ENCODE measurements around the gene UNC5C. TPM values are rescaled to one million over a fixed set of nuclear protein-coding genes. Genes with fewer than 3 reads are reported as not detected.
A peak's percentile ranks its signal among the peaks of the same experiment; 100 is the strongest.

The UNC5C gene
- total and polyA plus RNA-seq, 2 donors from 2014 or later = 0.84 to 3.1 TPM

- TF ChIP-seq CTCF (IDR thresholded peaks at IDR 0.05; ENCODE audit: borderline replicate concordance, extremely low read depth, insufficient read depth) = no peak
- Histone ChIP-seq H3K36me3 (ENCODE audit: control insufficient read depth in 2 of 3, insufficient read depth in 3 of 3, low read length in 3 of 3) (no peaks in the 10 kb centered on the region), H3K27me3 (ENCODE audit: control insufficient read depth, insufficient read depth, low read length) (no peaks in the 10 kb centered on the region), H3K9ac (ENCODE audit: low read length in 3 of 3) (peak overlapping the region in 1 of 3 donors; percentile 21), H3K27ac (ENCODE audit: low read depth in 2 of 2, low read length in 2 of 2) (no peak overlapping the region), H3K4me3 (ENCODE audit: low read length in 3 of 3) (peak overlapping the region in 2 of 3 donors; percentile 82 to 86), H3K4me1 (ENCODE audit: control insufficient read depth in 2 of 3, insufficient read depth in 2 of 3, low read depth in 1 of 3, low read length in 3 of 3) (peaks cover 0 to 7% (median 0%) of the 10 kb centered on the region in 3 donors), H3K9me3 (ENCODE audit: control insufficient read depth in 2 of 3, insufficient read depth in 1 of 3, low read length in 3 of 3) (no peaks in the 10 kb centered on the region)
- peak in 1 of 5 donors; percentile 62 for DNase-seq
- no peak for FAIRE-seq
- intact Hi-C loops (cut with DNase I) = no loop called here
These were observed 2.6 kb downstream of the UNC5C start for GRCh38 chr4:95546221-95546620.

- H3K9me3 ChIP-seq (ENCODE audit: control insufficient read depth in 2 of 3, insufficient read depth in 1 of 3, low read length in 3 of 3) = no peaks in the 10 kb centered on the region
- FAIRE-seq = no peak
These were observed 3.2 kb downstream of the UNC5C start for GRCh38 chr4:95545546-95545945.

GRCh38 chr4:95544113-95545103 lies 4.4 kb downstream of the UNC5C start:
- DNase-seq = peak in 1 of 5 donors; percentile 62
- TF ChIP-seq CTCF (IDR thresholded peaks at IDR 0.05; ENCODE audit: borderline replicate concordance, extremely low read depth, insufficient read depth) = no peak
- Histone ChIP-seq H3K36me3 (ENCODE audit: control insufficient read depth in 2 of 3, insufficient read depth in 3 of 3, low read length in 3 of 3) (no peaks in the 10 kb centered on the region), H3K4me3 (ENCODE audit: low read length in 3 of 3) (no peak overlapping the region), H3K4me1 (ENCODE audit: control insufficient read depth in 2 of 3, insufficient read depth in 2 of 3, low read depth in 1 of 3, low read length in 3 of 3) (peaks cover 0 to 7% (median 0%) of the 10 kb centered on the region in 3 donors), H3K9me3 (ENCODE audit: control insufficient read depth in 2 of 3, insufficient read depth in 1 of 3, low read length in 3 of 3) (no peaks in the 10 kb centered on the region), H3K9ac (ENCODE audit: low read length in 3 of 3) (no peak overlapping the region), H3K27ac (ENCODE audit: low read depth in 2 of 2, low read length in 2 of 2) (no peak overlapping the region), H3K27me3 (ENCODE audit: control insufficient read depth, insufficient read depth, low read length) (no peaks in the 10 kb centered on the region)
- intact Hi-C loops (cut with DNase I) = no loop called here
- no peak for FAIRE-seq

More at GRCh38 chr4:95545546-95545945, 3.2 kb downstream of the UNC5C start:
- no peaks in the 10 kb centered on the region for H3K27me3 ChIP-seq (ENCODE audit: control insufficient read depth, insufficient read depth, low read length)
- no peaks in the 10 kb centered on the region for H3K36me3 ChIP-seq (ENCODE audit: control insufficient read depth in 2 of 3, insufficient read depth in 3 of 3, low read length in 3 of 3)
- no peak overlapping the region for H3K27ac ChIP-seq (ENCODE audit: low read depth in 2 of 2, low read length in 2 of 2)
- no peak for TF ChIP-seq CTCF (IDR thresholded peaks at IDR 0.05; ENCODE audit: borderline replicate concordance, extremely low read depth, insufficient read depth)
- peak overlapping the region in 1 of 3 donors; percentile 21 for H3K9ac ChIP-seq (ENCODE audit: low read length in 3 of 3)
- intact Hi-C loops (cut with DNase I) = no loop called here
- H3K4me3 ChIP-seq (ENCODE audit: low read length in 3 of 3) = peak overlapping the region in 2 of 3 donors; percentile 82 to 86
- H3K4me1 ChIP-seq (ENCODE audit: control insufficient read depth in 2 of 3, insufficient read depth in 2 of 3, low read depth in 1 of 3, low read length in 3 of 3) = peaks cover 0 to 7% (median 0%) of the 10 kb centered on the region in 3 donors
- peak in 1 of 5 donors; percentile 46 for DNase-seq
